Mucosa of stomach (tissue), 1 donor: ENCODE results near the gene OIT3.
"Not testable (repeated sequence)": the region's sequence is repeated elsewhere in the genome, so short reads cannot be mapped to it uniquely, and the experiment has no call there.

Source experiments
- H3K27me3 ChIP-seq: one replicate; pipeline ENCODE4 v1.7.0; 2013; ENCODE audit warnings: mild to moderate bottlenecking, low read length; ENCODE audit not compliant: control insufficient read depth, insufficient read depth
- H3K36me3 ChIP-seq: one replicate; pipeline ENCODE4 v1.7.0; 2013; ENCODE audit warnings: low read length; ENCODE audit not compliant: control insufficient read depth, insufficient read depth
- H3K4me1 ChIP-seq: one replicate; pipeline ENCODE4 v1.7.0; 2013; ENCODE audit warnings: mild to moderate bottlenecking, low read length; ENCODE audit not compliant: control insufficient read depth, insufficient read depth
- H3K4me3 ChIP-seq: one replicate; pipeline ENCODE4 v1.7.0; 2013; ENCODE audit warnings: low read length
- H3K9ac ChIP-seq: one replicate; pipeline ENCODE4 v1.7.0; 2013; ENCODE audit warnings: mild to moderate bottlenecking, low read length, moderate library complexity
- H3K9me3 ChIP-seq: one replicate; pipeline ENCODE4 v1.7.0; 2013; ENCODE audit warnings: mild to moderate bottlenecking, low read length, moderate library complexity; ENCODE audit not compliant: control insufficient read depth
- donor health status: Pancreatic carcinoma.

OIT3 gene

DNA sequence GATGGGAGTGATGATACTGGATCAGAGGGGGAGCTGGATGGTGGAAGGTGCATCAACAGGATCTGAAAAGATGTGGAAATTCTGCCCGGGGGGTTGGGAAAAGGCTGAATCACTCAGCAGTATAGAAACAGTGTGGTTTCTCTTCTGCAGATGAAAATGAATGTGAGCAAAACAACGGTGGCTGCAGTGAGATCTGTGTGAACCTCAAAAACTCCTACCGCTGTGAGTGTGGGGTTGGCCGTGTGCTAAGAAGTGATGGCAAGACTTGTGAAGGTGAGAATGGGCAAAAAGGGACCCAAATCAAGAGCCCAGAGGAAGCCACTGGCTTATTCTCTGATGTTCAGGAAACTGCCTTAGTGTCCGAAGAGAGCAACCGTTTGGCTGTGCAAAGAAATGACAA, 12.9 kb downstream of the OIT3 start:
- H3K4me3 ChIP-seq, result no peak overlapping the region
- H3K4me1 ChIP-seq, result no peaks in the 10 kb centered on the region
- H3K27me3 ChIP-seq, result no peaks in the 10 kb centered on the region
- no peaks in the 10 kb centered on the region for H3K36me3 ChIP-seq
- no peaks in the 10 kb centered on the region for H3K9me3 ChIP-seq
- H3K9ac ChIP-seq, result no peak overlapping the region

DNA sequence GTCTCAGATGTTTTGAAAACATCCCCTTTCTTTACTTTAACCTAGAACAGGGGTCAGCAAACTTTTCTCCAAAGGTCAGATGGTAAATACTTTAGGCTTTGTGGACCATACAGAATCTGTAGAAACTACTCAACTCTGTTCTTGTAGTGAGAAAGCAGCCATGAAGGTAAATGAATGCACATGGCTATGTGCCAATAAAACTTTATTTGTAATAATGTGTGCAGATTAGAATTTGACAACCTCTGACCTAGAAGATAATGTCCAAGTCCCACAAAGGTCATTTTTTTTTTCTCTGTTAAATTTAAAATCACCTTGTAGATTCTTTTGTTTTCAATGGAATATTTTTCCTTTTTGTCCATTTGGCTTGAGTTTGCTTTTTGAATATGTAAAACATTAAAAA, 17.2 kb downstream of the OIT3 start:
- H3K4me3 ChIP-seq, result no peak overlapping the region

DNA sequence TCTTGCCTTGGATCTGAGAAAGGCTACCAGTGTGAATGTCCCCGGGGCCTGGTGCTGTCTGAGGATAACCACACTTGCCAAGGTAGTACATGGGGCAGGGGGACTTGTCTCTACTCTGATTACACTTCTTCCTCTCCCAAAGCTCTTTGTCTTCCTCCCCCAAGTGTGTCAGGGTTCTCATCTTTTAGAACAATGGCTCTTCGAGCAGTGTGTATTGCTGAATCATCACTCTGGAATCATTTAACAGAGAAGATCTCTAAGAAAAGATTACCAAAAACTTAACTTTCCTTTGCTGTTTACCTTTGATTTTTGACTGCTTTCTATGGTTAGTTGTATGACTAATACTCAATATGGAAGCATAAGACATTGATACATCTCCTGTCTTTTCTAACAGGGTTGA, 18.2 kb downstream of the OIT3 start:
- Histone ChIP-seq H3K4me3 (no peak overlapping the region), H3K27me3 (no peaks in the 10 kb centered on the region), H3K9ac (no peak overlapping the region), H3K4me1 (no peaks in the 10 kb centered on the region), H3K36me3 (no peaks in the 10 kb centered on the region), H3K9me3 (no peaks in the 10 kb centered on the region)

More for the DNA sequence above, 17.2 kb downstream of the OIT3 start:
- H3K9me3 ChIP-seq, result no peaks in the 10 kb centered on the region
- no peaks in the 10 kb centered on the region for H3K27me3 ChIP-seq
- no peaks in the 10 kb centered on the region for H3K4me1 ChIP-seq
- H3K9ac ChIP-seq, result no peak overlapping the region
- no peaks in the 10 kb centered on the region for H3K36me3 ChIP-seq

DNA sequence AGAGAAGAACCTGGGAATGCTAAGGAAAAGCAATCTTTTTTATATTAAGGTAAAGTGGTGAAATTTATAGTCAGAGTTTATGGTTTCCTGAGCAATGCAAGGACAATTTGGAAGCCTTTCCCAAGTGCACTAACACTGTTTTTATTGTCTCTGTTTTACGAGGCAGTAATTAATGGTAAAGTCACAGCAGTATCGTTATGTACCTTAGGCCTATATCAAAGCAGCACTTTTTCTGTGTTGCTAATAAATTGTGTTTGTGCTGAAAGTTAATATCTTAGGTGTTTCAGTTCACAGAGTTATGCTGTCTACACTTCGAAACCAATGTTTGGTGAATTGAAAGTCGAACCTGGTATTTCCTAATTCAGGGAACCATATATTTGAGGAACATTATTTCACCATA, 19.2 kb downstream of the OIT3 start:
- no peak overlapping the region for H3K4me3 ChIP-seq
- no peaks in the 10 kb centered on the region for H3K27me3 ChIP-seq
- no peaks in the 10 kb centered on the region for H3K4me1 ChIP-seq
- H3K36me3 ChIP-seq, result no peaks in the 10 kb centered on the region
- no peak overlapping the region for H3K9ac ChIP-seq
- no peaks in the 10 kb centered on the region for H3K9me3 ChIP-seq

DNA sequence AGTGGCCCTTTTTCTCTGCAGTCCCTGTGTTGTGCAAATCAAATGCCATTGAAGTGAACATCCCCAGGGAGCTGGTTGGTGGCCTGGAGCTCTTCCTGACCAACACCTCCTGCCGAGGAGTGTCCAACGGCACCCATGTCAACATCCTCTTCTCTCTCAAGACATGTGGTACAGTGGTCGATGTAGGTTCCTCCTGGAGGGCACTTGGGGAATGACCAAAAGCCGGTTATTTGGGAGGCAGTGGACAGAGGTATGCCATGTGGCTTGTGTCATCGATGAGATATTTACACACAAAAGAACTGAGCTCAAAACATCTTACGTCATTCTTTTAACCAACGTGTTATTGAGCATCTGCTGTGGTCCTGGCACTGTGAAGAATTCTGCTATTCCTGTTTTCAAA, 19.7 kb downstream of the OIT3 start:
- H3K4me1 ChIP-seq, result no peaks in the 10 kb centered on the region
- H3K27me3 ChIP-seq, result no peaks in the 10 kb centered on the region
- H3K9ac ChIP-seq, result no peak overlapping the region
- H3K36me3 ChIP-seq, result no peaks in the 10 kb centered on the region
- no peak overlapping the region for H3K4me3 ChIP-seq
- H3K9me3 ChIP-seq, result no peaks in the 10 kb centered on the region

DNA sequence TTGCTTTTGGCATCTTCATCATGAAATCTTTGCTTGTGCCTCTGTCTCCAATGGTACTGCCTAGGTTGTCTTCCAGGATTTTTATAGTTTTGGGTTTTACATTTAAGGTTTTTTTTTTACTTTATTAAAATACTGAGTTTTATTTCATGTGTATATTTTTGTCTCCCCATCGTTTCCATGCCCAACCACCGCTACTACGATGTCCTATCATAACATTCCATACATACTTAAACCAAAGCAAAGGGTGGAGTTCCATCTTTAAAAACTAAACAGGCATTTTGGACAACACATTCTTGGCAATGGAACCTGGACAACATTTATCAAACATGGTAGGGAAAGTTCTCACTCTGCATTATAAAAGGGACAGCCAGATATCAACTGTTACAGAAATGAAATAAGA, 23.7 kb downstream of the OIT3 start:
- not testable (repeated sequence) for H3K36me3 ChIP-seq, H3K4me3 ChIP-seq, H3K9me3 ChIP-seq, H3K9ac ChIP-seq, H3K4me1 ChIP-seq, H3K27me3 ChIP-seq

DNA sequence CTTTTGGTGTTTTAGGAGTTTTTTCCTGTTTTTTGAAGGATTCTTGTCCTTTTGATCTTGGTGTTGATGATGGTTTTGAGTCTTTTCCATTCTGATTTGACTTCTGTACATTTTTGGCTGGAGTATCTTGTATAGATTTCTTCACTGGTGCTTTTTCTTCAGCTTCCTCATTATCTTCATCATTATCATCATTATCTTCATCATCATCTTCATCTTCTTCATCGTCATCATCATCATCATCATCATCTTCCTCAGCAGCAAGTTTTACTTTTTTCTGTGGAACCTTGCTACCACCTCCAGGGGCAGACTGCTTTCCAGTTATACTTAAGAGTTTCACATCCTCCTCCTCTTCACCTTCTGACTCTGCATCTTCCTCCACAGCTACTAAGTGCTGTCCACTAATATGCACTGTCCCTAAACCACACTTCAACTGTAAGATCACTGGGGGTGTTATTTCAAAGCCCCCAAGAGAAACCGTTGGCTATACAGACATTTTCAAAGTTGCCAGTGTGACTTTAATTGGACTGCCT, 24.3 kb downstream of the OIT3 start:
- H3K4me3 ChIP-seq, H3K9ac ChIP-seq, H3K4me1 ChIP-seq, H3K27me3 ChIP-seq, H3K9me3 ChIP-seq, H3K36me3 ChIP-seq: not testable (repeated sequence)

DNA sequence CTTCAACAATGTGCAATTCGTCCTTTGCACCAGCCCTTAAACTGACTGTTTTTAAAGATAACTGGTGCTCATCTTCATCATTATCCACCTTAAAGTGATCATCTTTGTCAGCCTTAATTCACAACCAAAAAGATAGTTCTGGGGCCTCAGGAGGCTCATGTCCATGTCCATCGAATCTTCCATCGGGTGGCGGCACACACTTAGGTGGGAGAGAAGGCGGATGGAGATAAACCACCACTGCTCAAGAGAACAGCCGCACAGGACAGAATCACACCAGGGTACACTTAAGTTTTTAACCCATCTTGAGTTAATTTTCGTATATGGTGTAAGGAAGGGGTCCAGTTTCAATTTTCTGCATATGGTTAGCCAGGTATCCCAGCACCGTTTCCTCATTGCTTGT, 24.8 kb downstream of the OIT3 start:
- Histone ChIP-seq H3K9me3 (no peaks in the 10 kb centered on the region), H3K4me1 (no peaks in the 10 kb centered on the region), H3K27me3 (no peaks in the 10 kb centered on the region), H3K36me3 (no peaks in the 10 kb centered on the region), H3K4me3 (no peak overlapping the region), H3K9ac (no peak overlapping the region)

DNA sequence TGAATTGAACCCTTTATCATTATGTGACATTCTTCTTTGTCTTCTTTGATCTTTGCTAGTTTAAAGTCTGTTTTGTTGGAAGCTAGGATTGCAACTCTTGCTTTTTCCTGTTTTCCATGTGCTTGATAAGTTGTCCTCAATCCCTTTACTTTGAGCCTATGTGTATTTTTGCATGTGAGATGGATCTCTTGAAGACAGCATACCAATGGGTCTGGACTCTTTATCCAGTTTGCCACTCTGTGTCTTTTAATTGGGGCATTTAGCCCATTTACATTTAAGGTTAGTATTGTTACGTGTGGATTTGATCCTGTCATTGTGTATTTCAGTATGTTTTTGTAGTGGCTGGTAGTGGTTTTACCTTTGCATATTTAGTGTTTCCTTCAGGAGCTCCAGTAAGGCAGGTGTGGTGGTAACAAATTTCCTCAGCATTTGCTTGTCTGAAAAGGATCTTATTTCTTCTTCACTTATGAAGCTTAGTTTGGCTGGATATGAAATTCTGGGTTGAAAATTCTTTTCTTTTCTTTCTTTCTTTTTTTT, 27.7 kb downstream of the OIT3 start:
- not testable (repeated sequence) for H3K9me3 ChIP-seq, H3K27me3 ChIP-seq, H3K36me3 ChIP-seq, H3K9ac ChIP-seq, H3K4me3 ChIP-seq, H3K4me1 ChIP-seq

DNA sequence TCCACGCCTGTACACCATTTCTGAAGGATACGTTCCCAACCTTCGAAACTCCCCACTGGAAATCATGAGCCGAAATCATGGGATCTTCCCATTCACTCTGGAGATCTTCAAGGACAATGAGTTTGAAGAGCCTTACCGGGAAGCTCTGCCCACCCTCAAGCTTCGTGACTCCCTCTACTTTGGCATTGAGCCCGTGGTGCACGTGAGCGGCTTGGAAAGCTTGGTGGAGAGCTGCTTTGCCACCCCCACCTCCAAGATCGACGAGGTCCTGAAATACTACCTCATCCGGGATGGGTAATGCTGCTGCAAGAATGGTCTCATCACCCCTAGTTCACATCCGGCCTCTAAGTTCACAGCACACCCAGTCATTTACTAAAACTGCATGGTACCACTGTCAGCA, 30.8 kb downstream of the OIT3 start:
- H3K36me3 ChIP-seq, result no peaks in the 10 kb centered on the region
- H3K9me3 ChIP-seq, result no peaks in the 10 kb centered on the region
- H3K4me1 ChIP-seq, result peaks cover 3% of the 10 kb centered on the region
- H3K4me3 ChIP-seq, result no peak overlapping the region
- H3K27me3 ChIP-seq, result no peaks in the 10 kb centered on the region
- no peak overlapping the region for H3K9ac ChIP-seq

DNA sequence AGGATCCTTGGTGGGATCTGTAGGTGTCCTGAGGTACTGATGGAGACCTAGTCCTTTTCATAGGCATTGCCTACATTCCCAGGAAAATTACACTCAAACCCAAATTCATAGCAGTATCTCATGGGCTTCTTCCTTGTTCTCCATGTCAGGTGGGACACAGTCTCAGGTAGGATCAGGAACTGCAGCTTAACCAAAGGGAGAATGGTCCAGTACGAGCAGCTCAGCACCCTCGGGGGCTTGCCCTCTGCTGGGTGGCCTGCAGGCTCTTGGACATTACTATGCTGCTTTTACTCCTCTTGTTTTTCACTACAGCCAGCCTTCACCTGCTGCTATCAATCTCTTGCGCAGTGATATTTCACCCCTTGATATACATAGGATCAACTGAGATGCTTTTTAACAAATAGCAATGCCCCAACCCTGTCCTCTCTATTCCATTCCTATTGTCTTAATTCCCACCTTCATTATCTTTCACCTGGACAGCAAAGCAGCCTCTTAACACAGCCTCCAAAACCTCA, 32.5 kb downstream of the OIT3 start:
- H3K27me3 ChIP-seq, result no peaks in the 10 kb centered on the region
- H3K4me3 ChIP-seq, result no peak overlapping the region
- no peaks in the 10 kb centered on the region for H3K9me3 ChIP-seq
- no peak overlapping the region for H3K9ac ChIP-seq
- H3K4me1 ChIP-seq, result peaks cover 3% of the 10 kb centered on the region
- no peaks in the 10 kb centered on the region for H3K36me3 ChIP-seq

DNA sequence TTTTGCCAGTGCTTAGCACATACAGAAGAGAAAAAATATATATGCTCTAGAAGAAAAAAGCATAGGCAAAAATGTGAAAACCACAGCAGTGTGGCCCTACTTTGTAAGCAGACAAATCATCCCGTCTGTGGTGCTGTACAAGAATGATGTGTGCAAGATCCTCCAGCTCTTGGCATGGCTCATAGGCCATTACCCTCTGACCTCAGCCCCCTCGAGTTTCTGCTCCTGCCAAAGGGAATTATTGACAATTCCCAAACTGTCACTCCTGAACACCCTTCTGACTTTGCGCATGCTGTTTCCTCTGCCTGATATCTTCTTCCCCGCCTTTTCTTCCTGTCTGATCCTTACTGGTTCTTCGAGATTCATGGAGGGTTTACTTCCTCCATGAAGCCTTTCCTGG, 33.9 kb downstream of the OIT3 start:
- Histone ChIP-seq H3K4me1 (peaks cover 3% of the 10 kb centered on the region), H3K9ac (no peak overlapping the region), H3K36me3 (no peaks in the 10 kb centered on the region), H3K4me3 (no peak overlapping the region), H3K9me3 (no peaks in the 10 kb centered on the region), H3K27me3 (no peaks in the 10 kb centered on the region)

DNA sequence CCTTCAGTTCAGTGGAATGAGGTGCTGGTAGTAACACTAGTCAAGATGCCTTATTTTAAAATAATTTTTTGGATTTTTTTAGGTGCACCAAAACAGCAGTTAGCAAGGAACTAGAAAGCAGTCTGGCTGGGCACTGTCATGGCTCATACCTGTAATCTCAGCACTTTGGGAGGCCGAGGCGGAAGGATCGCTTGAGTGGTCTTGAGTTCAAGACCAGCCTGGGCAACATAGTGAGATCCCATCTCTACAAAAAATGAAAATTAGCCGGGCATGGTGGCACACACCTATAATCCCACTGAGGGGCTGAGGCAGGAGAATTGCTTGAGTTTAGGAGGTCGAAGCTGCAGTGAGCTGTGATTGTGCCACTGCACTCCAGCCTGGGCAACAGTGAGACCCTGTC, 35.3 kb downstream of the OIT3 start:
- Histone ChIP-seq H3K9me3 (no peaks in the 10 kb centered on the region), H3K27me3 (no peaks in the 10 kb centered on the region), H3K4me3 (no peak overlapping the region), H3K9ac (no peak overlapping the region), H3K36me3 (no peaks in the 10 kb centered on the region), H3K4me1 (peaks cover 3% of the 10 kb centered on the region)
